CD14-positive monocyte (primary cell): ENCODE data around the gene TMEM259. TPM values are rescaled to one million over a fixed set of nuclear protein-coding genes. Genes with fewer than 3 reads are reported as not detected.

Source experiments
- DNase-seq, 3 donors: peaks; one replicate each; pipeline ENCODE4 v3.0.0-alpha.2; 2011 to 2022
- H2AFZ ChIP-seq: 2 replicates; pipeline ENCODE4 v1.6.0; 2012; ENCODE audit warnings: mild to moderate bottlenecking, low read depth, low read length, inconsistent platforms; ENCODE audit not compliant: insufficient read depth, poor library complexity, severe bottlenecking
- H3K27ac ChIP-seq, 2 donors: 1 replicate in 1 of 2; 2 replicates in 1 of 2; pipeline ENCODE4 v1.5.1; 2012 to 2013; ENCODE audit warnings: low read length in 2 of 2, control low read depth in 1 of 2, inconsistent platforms in 1 of 2, low read depth in 1 of 2, mild to moderate bottlenecking in 1 of 2
- H3K27me3 ChIP-seq, 2 donors: one replicate each; pipeline versions ENCODE4 v1.6.0 to v1.6.1; 2011 to 2013; ENCODE audit warnings: low read length in 2 of 2; ENCODE audit not compliant: control insufficient read depth in 2 of 2, insufficient read depth in 2 of 2
- H3K36me3 ChIP-seq, 2 donors: replicated peaks in 1 of 2; 1 replicate in 1 of 2; 2 replicates in 1 of 2; pipeline versions ENCODE4 v1.5.1 to v1.6.1; 2012 to 2013; ENCODE audit warnings: low read length in 2 of 2, control low read depth in 1 of 2, inconsistent platforms in 1 of 2, mild to moderate bottlenecking in 1 of 2; ENCODE audit not compliant: insufficient read depth in 2 of 2, control insufficient read depth in 1 of 2
- H3K4me1 ChIP-seq, 2 donors: 1 replicate in 1 of 2; 2 replicates in 1 of 2; pipeline versions ENCODE4 v1.5.1 to v1.6.1; 2012 to 2013; ENCODE audit warnings: low read length in 2 of 2, control low read depth in 1 of 2, inconsistent platforms in 1 of 2, mild to moderate bottlenecking in 1 of 2, moderate library complexity in 1 of 2; ENCODE audit not compliant: insufficient read depth in 2 of 2, control insufficient read depth in 1 of 2
- H3K4me2 ChIP-seq: replicated peaks from 2 replicates; pipeline ENCODE3; 2012; ENCODE audit warnings: low read length, moderate library complexity, mild to moderate bottlenecking; ENCODE audit not compliant: poor library complexity, severe bottlenecking; ENCODE audit errors: extremely low read depth
- H3K4me3 ChIP-seq, 3 experiments: fragments of 200-600 bp in 1 of 3; sonication (generic) in 1 of 3; replicated peaks in 1 of 3; 1 replicate in 2 of 3; 2 replicates in 1 of 3; pipeline ENCODE4 v1.5.1; 2011 to 2013; ENCODE audit warnings: low read length in 3 of 3, mild to moderate bottlenecking in 3 of 3, control low read depth in 2 of 3, low read depth in 2 of 3, inconsistent platforms in 1 of 3, moderate library complexity in 1 of 3
- H3K79me2 ChIP-seq: 2 replicates; pipeline ENCODE4 v1.6.0; 2012; ENCODE audit warnings: mild to moderate bottlenecking, control low read depth, inconsistent platforms, low read length, moderate library complexity; ENCODE audit not compliant: insufficient read depth
- H3K9ac ChIP-seq: 2 replicates; pipeline ENCODE4 v1.6.0; 2017; ENCODE audit warnings: low read length, mild to moderate bottlenecking; ENCODE audit not compliant: insufficient read depth, poor library complexity, severe bottlenecking
- H3K9me3 ChIP-seq, 2 donors: replicated peaks in 1 of 2; 1 replicate in 1 of 2; 2 replicates in 1 of 2; pipeline versions ENCODE4 v1.5.1 to v1.6.1; 2012 to 2013; ENCODE audit warnings: low read length in 2 of 2, control low read depth in 1 of 2; ENCODE audit not compliant: control insufficient read depth in 1 of 2, insufficient read depth in 1 of 2
- H4K20me1 ChIP-seq: 2 replicates; pipeline ENCODE4 v1.6.0; 2012; ENCODE audit warnings: mild to moderate bottlenecking, low read length, control low read depth, moderate library complexity; ENCODE audit not compliant: insufficient read depth
- H3K27ac Mint-ChIP-seq, 7 donors: one replicate each; pipeline ENCODE4 v1.8.0; 2020; ENCODE audit warnings: mild to moderate bottlenecking in 7 of 7, mixed read lengths in 7 of 7, moderate library complexity in 6 of 7, inconsistent platforms in 2 of 7
- H3K27me3 Mint-ChIP-seq, 3 donors: one replicate each; pipeline ENCODE4 v1.8.0; 2021 to 2022; ENCODE audit warnings: low read depth in 3 of 3, mild to moderate bottlenecking in 3 of 3, mixed read lengths in 3 of 3, moderate library complexity in 3 of 3, inconsistent platforms in 1 of 3
- H3K36me3 Mint-ChIP-seq, 2 donors: one replicate each; pipeline ENCODE4 v1.8.0; 2020; ENCODE audit warnings: mixed read lengths in 2 of 2, inconsistent platforms in 1 of 2, mild to moderate bottlenecking in 1 of 2
- H3K4me1 Mint-ChIP-seq: one replicate; pipeline ENCODE4 v1.8.0; 2020; ENCODE audit warnings: mild to moderate bottlenecking, mixed read lengths
- H3K4me3 Mint-ChIP-seq, 2 donors: one replicate each; pipeline ENCODE4 v1.8.0; 2020; ENCODE audit warnings: mild to moderate bottlenecking in 2 of 2, mixed read lengths in 2 of 2, moderate library complexity in 1 of 2
- H3K9me3 Mint-ChIP-seq, 7 donors: one replicate each; pipeline ENCODE4 v1.8.0; 2020 to 2022; ENCODE audit warnings: mixed read lengths in 7 of 7, mild to moderate bottlenecking in 6 of 7, moderate library complexity in 6 of 7, inconsistent platforms in 2 of 7
- WGBS: methylation state at CpG from one replicate; pipeline ENCODE4 v1.1.5; 2013; ENCODE audit warnings: missing lambda C conversion rate; ENCODE audit not compliant: insufficient coverage; 5-methylcytosine and 5-hydroxymethylcytosine counted together
- intact Hi-C, 2 donors: fragments of 100-400 bp; cut with micrococcal nuclease; formaldehyde crosslinking; loops; one replicate each; pipeline versions ENCODE4 v1.15.0 to v1.15.1; 2023
- polyA plus RNA-seq, 3 donors: library from polyadenylated mRNA; depleted of rRNA in 1 of 3; unstranded in 2 of 3; stranded (reverse) in 1 of 3; fragments of 300-500 nt in 2 of 3; fragments of >200 nt in 1 of 3; fragmentation: Illumina TruSeq in 2 of 3; gene quantifications; 1 replicate in 2 of 3; 2 replicates in 1 of 3; pipeline ENCODE4 v1.2.3, GENCODE V29; 2012 to 2021
- TF ChIP-seq, protein P1 (sequence below): fragments of 200-600 bp; IDR thresholded peaks from one replicate; pipeline ENCODE4 v1.8.0; 2022; ENCODE audit warnings: antibody characterized with exemption, mild to moderate bottlenecking

TMEM259 gene
- polyA plus RNA-seq, 3 donors = 37.4 to 417 (median 45.0) TPM

- Histone ChIP-seq H3K4me3 (peak overlapping the region; percentile 93 to 100 (median 98)), H2AFZ (no peak overlapping the region), H3K27me3 (no peaks in the 10 kb centered on the region), H3K36me3 (peaks cover 21% of the 10 kb centered on the region in 2 donors), H3K4me1 (peaks cover 65 to 85% of the 10 kb centered on the region in 2 donors), H3K4me2 (peak overlapping the region; percentile 99), H4K20me1 (peaks cover 72% of the 10 kb centered on the region), H3K27ac (peak overlapping the region; percentile 89 to 93), H3K9me3 (no peaks in the 10 kb centered on the region), H3K79me2 (peaks cover 60% of the 10 kb centered on the region), H3K9ac (peak overlapping the region; percentile 97)
- H3K4me3 Mint-ChIP-seq = peak overlapping the region; percentile 90 to 95
- TF ChIP-seq, protein P1, sequence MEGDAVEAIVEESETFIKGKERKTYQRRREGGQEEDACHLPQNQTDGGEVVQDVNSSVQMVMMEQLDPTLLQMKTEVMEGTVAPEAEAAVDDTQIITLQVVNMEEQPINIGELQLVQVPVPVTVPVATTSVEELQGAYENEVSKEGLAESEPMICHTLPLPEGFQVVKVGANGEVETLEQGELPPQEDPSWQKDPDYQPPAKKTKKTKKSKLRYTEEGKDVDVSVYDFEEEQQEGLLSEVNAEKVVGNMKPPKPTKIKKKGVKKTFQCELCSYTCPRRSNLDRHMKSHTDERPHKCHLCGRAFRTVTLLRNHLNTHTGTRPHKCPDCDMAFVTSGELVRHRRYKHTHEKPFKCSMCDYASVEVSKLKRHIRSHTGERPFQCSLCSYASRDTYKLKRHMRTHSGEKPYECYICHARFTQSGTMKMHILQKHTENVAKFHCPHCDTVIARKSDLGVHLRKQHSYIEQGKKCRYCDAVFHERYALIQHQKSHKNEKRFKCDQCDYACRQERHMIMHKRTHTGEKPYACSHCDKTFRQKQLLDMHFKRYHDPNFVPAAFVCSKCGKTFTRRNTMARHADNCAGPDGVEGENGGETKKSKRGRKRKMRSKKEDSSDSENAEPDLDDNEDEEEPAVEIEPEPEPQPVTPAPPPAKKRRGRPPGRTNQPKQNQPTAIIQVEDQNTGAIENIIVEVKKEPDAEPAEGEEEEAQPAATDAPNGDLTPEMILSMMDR = no peak
- H3K4me1 Mint-ChIP-seq = peaks cover 57% of the 10 kb centered on the region
- peaks cover 20 to 36% of the 10 kb centered on the region in 2 donors for H3K36me3 Mint-ChIP-seq
- peaks cover 0 to 3% (median 2%) of the 10 kb centered on the region in 3 donors for H3K27me3 Mint-ChIP-seq
- H3K9me3 Mint-ChIP-seq = peaks cover 0 to 5% (median 0%) of the 10 kb centered on the region in 7 donors
- peak overlapping the region; percentile 84 to 98 (median 93) for H3K27ac Mint-ChIP-seq
- 0% methylated on average over 29 of the region's 38 CpGs for WGBS
- intact Hi-C loops = loop anchor here (5.0 kb wide), 2 partner anchors 35 to 45 kb away; partner anchors contain the start of genes GPX4 (in 2 of the 2), RNU6-2 (in 1 of the 2) and TMEM259 (in 1 of the 2)
- peak in 1 of 3 donors; percentile 51 for DNase-seq
Measured at GRCh38 chr19:1067341-1067957, 46.5 kb upstream of the TMEM259 start.

DNA sequence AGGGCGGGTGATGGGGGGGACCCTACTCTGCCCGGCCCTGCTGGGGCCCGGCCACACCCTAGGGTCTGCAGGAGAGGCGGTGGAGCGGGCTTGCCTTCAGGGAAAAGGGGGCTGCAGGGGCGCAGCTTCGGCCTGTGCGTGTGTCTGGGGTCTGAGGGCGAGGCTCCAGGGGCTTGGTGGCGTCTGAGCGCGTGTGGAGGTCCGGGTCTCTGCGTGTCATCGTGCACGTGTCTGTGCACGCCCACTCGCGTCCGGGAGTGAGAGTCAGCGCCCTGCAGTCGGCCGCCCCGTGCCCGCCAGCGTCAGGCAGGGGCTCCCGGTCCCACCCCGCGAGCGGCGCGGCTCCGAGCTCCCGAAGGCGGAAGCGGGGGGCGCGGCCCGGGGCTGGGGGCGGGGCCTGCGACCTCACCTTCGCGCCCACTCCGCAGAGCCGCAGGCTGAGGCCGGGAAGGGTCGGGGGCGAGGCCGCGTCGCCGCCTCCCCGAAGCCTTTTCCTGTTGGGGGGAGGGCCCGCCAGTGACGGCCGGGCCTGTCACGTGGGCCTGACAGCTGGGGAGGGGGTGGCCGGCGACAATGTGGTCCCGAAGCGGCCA is 45.9 kb upstream of the TMEM259 start, which contains the start of gene ARHGAP45:
Gene ARHGAP45 (plus strand): TSS at position 420 of the 593 bp plus-strand sequence. CDS start 239 bp downstream, outside the sequence.
- H3K27ac ChIP-seq = peak within 1 kb of the TSS; percentile 89 to 93
- peaks cover 15 to 17% of the 10 kb centered on the region in 2 donors for H3K36me3 ChIP-seq
- Mint-ChIP-seq H3K36me3 (peaks cover 14 to 30% of the 10 kb centered on the region in 2 donors), H3K27ac (peak within 1 kb of the TSS; percentile 84 to 98 (median 93)), H3K27me3 (peaks cover 0 to 3% (median 2%) of the 10 kb centered on the region in 3 donors), H3K9me3 (peaks cover 0 to 5% (median 0%) of the 10 kb centered on the region in 7 donors), H3K4me1 (peaks cover 51% of the 10 kb centered on the region), H3K4me3 (peak within 1 kb of the TSS; percentile 90 to 95)
- no peaks in the 10 kb centered on the region for H3K9me3 ChIP-seq
- H3K4me3 ChIP-seq = peak within 1 kb of the TSS; percentile 93 to 100 (median 98)
- DNase-seq = peak; percentile 40 to 78 (median 71)
- peaks cover 59 to 79% of the 10 kb centered on the region in 2 donors for H3K4me1 ChIP-seq
- no peaks in the 10 kb centered on the region for H3K27me3 ChIP-seq
- TF ChIP-seq, protein P1 = no peak
- H2AFZ ChIP-seq = peak within 1 kb of the TSS; percentile 21
- peak within 1 kb of the TSS; percentile 99 for H3K4me2 ChIP-seq
- H3K79me2 ChIP-seq = peaks cover 54% of the 10 kb centered on the region
- peak within 1 kb of the TSS; percentile 97 for H3K9ac ChIP-seq
- 2% methylated on average over 51 of the region's 61 CpGs for WGBS
- peaks cover 67% of the 10 kb centered on the region for H4K20me1 ChIP-seq
- intact Hi-C loops = loop anchor here (5.0 kb wide), 2 partner anchors 35 to 45 kb away; partner anchors contain the start of genes GPX4 (in 2 of the 2), RNU6-2 (in 1 of the 2) and TMEM259 (in 1 of the 2)
